ENCODE measurements around the gene TAF6L. TPM values are rescaled to one million over a fixed set of nuclear protein-coding genes. Genes with fewer than 3 reads are reported as not detected.

The TAF6L gene
- total and polyA plus RNA-seq, 2 donors (not counting 3 experiments of a cell fraction or from before 2014, with no cell fraction given): 28.9 to 33.3 TPM

GRCh38 chr11:62775646-62776045, 4.5 kb downstream of the TAF6L start:
- Histone ChIP-seq H4K20me1 (replicated peaks; ENCODE audit: control insufficient read depth, extremely low read depth, insufficient read depth, low read length) (no peaks in the 10 kb centered on the region), H3K4me2 (ENCODE audit: insufficient read depth, low read length) (no peak overlapping the region), H3K27me3 (ENCODE audit: control insufficient read depth in 2 of 2, insufficient read depth in 2 of 2, low read length in 2 of 2) (no peaks in the 10 kb centered on the region), H3K4me3 (replicated peaks in 1 of 3; ENCODE audit: insufficient read depth in 1 of 3, low read depth in 1 of 3, low read length in 3 of 3) (no peak overlapping the region), H3K9me1 (replicated peaks; ENCODE audit: control insufficient read depth, extremely low read depth, insufficient read depth, low read length) (no peaks in the 10 kb centered on the region), H3K79me2 (ENCODE audit: control insufficient read depth, insufficient read depth, low read length) (peaks cover 2% of the 10 kb centered on the region), H3K9me3 (replicated peaks; ENCODE audit: control insufficient read depth, insufficient read depth, low read length) (no peaks in the 10 kb centered on the region), H3K36me3 (ENCODE audit: control insufficient read depth in 2 of 2, extremely low read depth in 1 of 2, insufficient read depth in 2 of 2, low read length in 2 of 2) (peaks cover 0 to 19% of the 10 kb centered on the region in 2 experiments), H2AFZ (ENCODE audit: low read depth, low read length) (no peak overlapping the region), H3K9ac (replicated peaks; ENCODE audit: extremely low read depth, insufficient read depth, low read length) (no peak overlapping the region), H3K27ac (ENCODE audit: insufficient read depth, low read depth, low read length) (no peak overlapping the region), H3K4me1 (ENCODE audit: control insufficient read depth, extremely low read depth, insufficient read depth, low read length) (peaks cover 7% of the 10 kb centered on the region)
- dilution Hi-C loops (cut with MboI; ENCODE audit: extremely low pct_ligation_motif_present, low sequenced_read_pairs): no loop called here
- intact Hi-C loops (cut with micrococcal nuclease): no loop called here
- DNase-seq (ENCODE audit: low read depth, low spot score) (no peak), FAIRE-seq (no peak)
- ChIA-PET POLR2A (interaction anchor here (0.8 to 1.4 kb wide), 2 partner anchors 11 to 22 kb away, joined by 3 to 4 read pairs; partner anchors contain the start of gene ZBTB3), CTCF (interaction anchor here (0.6 to 5.2 kb wide), 4 partner anchors 10 to 86 kb away, joined by 3 to 41 read pairs (median 4); partner anchors contain the start of genes POLR2G and TMEM179B)
- TF ChIP-seq POLR2A (IDR thresholded peaks at IDR 0.05; ENCODE audit: low read depth, low read length) (no peak), POLR2AphosphoS5 (IDR thresholded peaks at IDR 0.05; ENCODE audit: insufficient read depth, low read depth, low read length) (no peak)
- BruUV-seq (replicated peaks): no TSS peak

GRCh38 chr11:62777389-62777788, 6.2 kb downstream of the TAF6L start:
- dilution Hi-C loops (cut with MboI; ENCODE audit: extremely low pct_ligation_motif_present, low sequenced_read_pairs) (no loop called here), intact Hi-C loops (cut with micrococcal nuclease) (no loop called here)
- H3K27ac ChIP-seq (ENCODE audit: insufficient read depth, low read depth, low read length): no peak overlapping the region
- ChIA-PET CTCF (interaction anchor here (5.2 kb wide), 1 partner anchor 9 kb away, joined by 41 read pairs; no protein-coding TSS in a partner anchor), POLR2A (interaction anchor here (1.3 kb wide), 1 partner anchor 64 kb away, joined by 4 read pairs; no protein-coding TSS in a partner anchor)
- no peaks in the 10 kb centered on the region for H3K9me1 ChIP-seq (replicated peaks; ENCODE audit: control insufficient read depth, extremely low read depth, insufficient read depth, low read length)
- no peaks in the 10 kb centered on the region for H3K4me1 ChIP-seq (ENCODE audit: control insufficient read depth, extremely low read depth, insufficient read depth, low read length)
- TF ChIP-seq POLR2A (IDR thresholded peaks at IDR 0.05; ENCODE audit: low read depth, low read length): no peak
- no peak for TF ChIP-seq CTCF (IDR thresholded peaks at IDR 0.05; ENCODE audit: extremely low read depth in 1 of 2, insufficient read depth in 1 of 2, low read depth in 1 of 2, low read length in 2 of 2)
- no peak for TF ChIP-seq MYC (IDR thresholded peaks at IDR 0.05; ENCODE audit: low read depth, low read length)
- no peak for TF ChIP-seq JUN (IDR thresholded peaks at IDR 0.05; ENCODE audit: borderline replicate concordance, insufficient read depth, insufficient read length, low read depth)
- no peak for TF ChIP-seq GATA2 (IDR thresholded peaks at IDR 0.05; ENCODE audit: insufficient read depth, insufficient read length, low read depth, low read length)
- TF ChIP-seq EZH2 (IDR thresholded peaks at IDR 0.05; ENCODE audit: borderline replicate concordance, low read depth, low read length, severe bottlenecking): no peak
- no peak for TF ChIP-seq FOS (IDR thresholded peaks at IDR 0.05; ENCODE audit: borderline replicate concordance, insufficient read depth, low read length)
- TF ChIP-seq, protein P1, sequence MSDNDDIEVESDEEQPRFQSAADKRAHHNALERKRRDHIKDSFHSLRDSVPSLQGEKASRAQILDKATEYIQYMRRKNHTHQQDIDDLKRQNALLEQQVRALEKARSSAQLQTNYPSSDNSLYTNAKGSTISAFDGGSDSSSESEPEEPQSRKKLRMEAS (IDR thresholded peaks at IDR 0.05; ENCODE audit: insufficient read depth, insufficient read length): no peak
- no peaks in the 10 kb centered on the region for H3K79me2 ChIP-seq (ENCODE audit: control insufficient read depth, insufficient read depth, low read length)
- no TSS peak for BruUV-seq (replicated peaks)
- H3K9ac ChIP-seq (replicated peaks; ENCODE audit: extremely low read depth, insufficient read depth, low read length): no peak overlapping the region
- no peaks in the 10 kb centered on the region for H4K20me1 ChIP-seq (replicated peaks; ENCODE audit: control insufficient read depth, extremely low read depth, insufficient read depth, low read length)
- H3K27me3 ChIP-seq (ENCODE audit: control insufficient read depth in 2 of 2, insufficient read depth in 2 of 2, low read length in 2 of 2): no peaks in the 10 kb centered on the region
- DNase-seq (ENCODE audit: low read depth, low spot score) (no peak), FAIRE-seq (no peak)
- H3K9me3 ChIP-seq (replicated peaks; ENCODE audit: control insufficient read depth, insufficient read depth, low read length): no peaks in the 10 kb centered on the region
- peaks cover 0 to 24% of the 10 kb centered on the region in 2 experiments for H3K36me3 ChIP-seq (ENCODE audit: control insufficient read depth in 2 of 2, extremely low read depth in 1 of 2, insufficient read depth in 2 of 2, low read length in 2 of 2)
- H3K4me2 ChIP-seq (ENCODE audit: insufficient read depth, low read length): no peak overlapping the region
- no peak overlapping the region for H3K4me3 ChIP-seq (replicated peaks in 1 of 3; ENCODE audit: insufficient read depth in 1 of 3, low read depth in 1 of 3, low read length in 3 of 3)
- H2AFZ ChIP-seq (ENCODE audit: low read depth, low read length): no peak overlapping the region
